H9 (cell line): ENCODE measurements around the gene NOS1AP. TPM values are rescaled to one million over a fixed set of nuclear protein-coding genes. Genes with fewer than 3 reads are reported as not detected.

ENCODE experiments used
- DNase-seq: peaks from one replicate; pipeline ENCODE4 v3.0.0-alpha.2; 2017
- H2AFZ ChIP-seq: one replicate; pipeline ENCODE4 v1.6.1; 2013; ENCODE audit warnings: mild to moderate bottlenecking, low read length, control low read depth, moderate library complexity
- H2AK5ac ChIP-seq: 2 replicates; pipeline ENCODE4 v1.6.1; 2013; ENCODE audit warnings: low read length, control low read depth, mixed read lengths; ENCODE audit not compliant: insufficient read length
- H2BK120ac ChIP-seq: one replicate; pipeline ENCODE4 v1.6.1; 2013; ENCODE audit warnings: low read depth, mild to moderate bottlenecking, low read length, control low read depth, inconsistent platforms; ENCODE audit not compliant: poor library complexity, severe bottlenecking
- H2BK12ac ChIP-seq: 2 replicates; pipeline ENCODE4 v1.6.1; 2013; ENCODE audit warnings: low read length, control low read depth, mixed read lengths, low read depth; ENCODE audit not compliant: insufficient read length
- H2BK15ac ChIP-seq: 2 replicates; pipeline ENCODE4 v1.6.1; 2013; ENCODE audit warnings: low read depth, low read length, control low read depth
- H2BK20ac ChIP-seq: one replicate; pipeline ENCODE4 v1.6.1; 2013; ENCODE audit warnings: low read depth, mild to moderate bottlenecking, low read length, control low read depth, inconsistent platforms; ENCODE audit not compliant: poor library complexity, severe bottlenecking
- H2BK5ac ChIP-seq: 2 replicates; pipeline ENCODE4 v1.6.1; 2013; ENCODE audit warnings: low read length, control low read depth, mixed read lengths; ENCODE audit not compliant: insufficient read length
- H3K14ac ChIP-seq: 2 replicates; pipeline ENCODE4 v1.6.1; 2013; ENCODE audit warnings: low read length, control low read depth; ENCODE audit not compliant: insufficient read depth
- H3K18ac ChIP-seq: 2 replicates; pipeline ENCODE4 v1.6.1; 2013; ENCODE audit warnings: low read depth, mild to moderate bottlenecking, mixed read lengths, low read length, control low read depth; ENCODE audit not compliant: insufficient read length
- H3K23ac ChIP-seq: 2 replicates; pipeline ENCODE4 v1.6.1; 2013; ENCODE audit warnings: low read length, control low read depth, mixed read lengths, low read depth; ENCODE audit not compliant: insufficient read length
- H3K23me2 ChIP-seq: 2 replicates; pipeline ENCODE4 v1.6.1; 2013; ENCODE audit warnings: low read depth, mild to moderate bottlenecking, mixed read lengths, low read length, control low read depth; ENCODE audit not compliant: insufficient read length, poor library complexity, severe bottlenecking
- H3K27ac ChIP-seq: 2 replicates; pipeline ENCODE4 v1.5.1; 2013; ENCODE audit warnings: low read length, control low read depth, mixed read lengths, low read depth; ENCODE audit not compliant: insufficient read length
- H3K27me3 ChIP-seq: 2 replicates; pipeline ENCODE4 v1.6.1; 2013; ENCODE audit warnings: low read length, control low read depth, inconsistent platforms; ENCODE audit not compliant: insufficient read depth
- H3K4ac ChIP-seq: 2 replicates; pipeline ENCODE4 v1.6.1; 2013; ENCODE audit warnings: low read depth, mild to moderate bottlenecking, control low read depth, inconsistent platforms, low read length, moderate library complexity
- H3K4me1 ChIP-seq: 2 replicates; pipeline ENCODE4 v1.6.1; 2013; ENCODE audit warnings: low read length, control low read depth, inconsistent platforms; ENCODE audit not compliant: insufficient read depth
- H3K4me2 ChIP-seq: 2 replicates; pipeline ENCODE4 v1.6.1; 2013; ENCODE audit warnings: low read length, control low read depth, mixed read lengths; ENCODE audit not compliant: insufficient read length, insufficient read depth
- H3K56ac ChIP-seq: 2 replicates; pipeline ENCODE4 v1.6.1; 2013; ENCODE audit warnings: low read depth, mild to moderate bottlenecking, mixed read lengths, low read length, control low read depth; ENCODE audit not compliant: insufficient read length
- H3K79me1 ChIP-seq: 2 replicates; pipeline ENCODE4 v1.6.1; 2013; ENCODE audit warnings: low read depth, mild to moderate bottlenecking, moderate library complexity, low read length, control low read depth, inconsistent platforms; ENCODE audit not compliant: insufficient read depth, poor library complexity, severe bottlenecking
- H3K79me2 ChIP-seq: 2 replicates; pipeline ENCODE4 v1.6.1; 2013; ENCODE audit warnings: low read length, control low read depth, inconsistent platforms; ENCODE audit not compliant: insufficient read depth
- H3K9ac ChIP-seq: 2 replicates; pipeline ENCODE4 v1.6.1; 2013; ENCODE audit warnings: low read length, control low read depth, mixed read lengths; ENCODE audit not compliant: insufficient read length; ENCODE audit errors: extremely low read depth
- H3K9me3 ChIP-seq: one replicate; pipeline ENCODE4 v1.6.1; 2013; ENCODE audit warnings: low read depth, low read length, inconsistent platforms; ENCODE audit not compliant: control insufficient read depth
- H3T11ph ChIP-seq: one replicate; pipeline ENCODE4 v1.6.1; 2013; ENCODE audit warnings: mild to moderate bottlenecking, low read length, control low read depth, inconsistent platforms
- H4K20me1 ChIP-seq: one replicate; pipeline ENCODE4 v1.6.1; 2013; ENCODE audit not compliant: control insufficient read depth, insufficient read length, insufficient read depth
- H4K5ac ChIP-seq: 2 replicates; pipeline ENCODE4 v1.6.1; 2013; ENCODE audit warnings: low read depth, mild to moderate bottlenecking, mixed read lengths, low read length, control low read depth; ENCODE audit not compliant: insufficient read length
- H4K8ac ChIP-seq: replicated peaks from 2 replicates; pipeline ENCODE4 v1.6.1; 2013; ENCODE audit warnings: low read length, control low read depth, mixed read lengths, low read depth; ENCODE audit not compliant: insufficient read length
- H4K91ac ChIP-seq: 2 replicates; pipeline ENCODE4 v1.6.1; 2013; ENCODE audit warnings: low read depth, mild to moderate bottlenecking, moderate library complexity, mixed read lengths, low read length, control low read depth; ENCODE audit not compliant: insufficient read length
- H3K27ac Mint-ChIP-seq, 3 experiments: 2 replicates in 2 of 3; 3 replicates in 1 of 3; pipeline ENCODE4 v1.8.0; 2020 to 2021; ENCODE audit warnings: mixed read lengths in 3 of 3, mild to moderate bottlenecking in 1 of 3, moderate library complexity in 1 of 3
- H3K27me3 Mint-ChIP-seq: 2 replicates; pipeline ENCODE4 v1.8.0; 2021; ENCODE audit warnings: low read depth, mild to moderate bottlenecking, moderate library complexity, mixed read lengths
- H3K36me3 Mint-ChIP-seq, 3 experiments: 2 replicates in 2 of 3; 3 replicates in 1 of 3; pipeline ENCODE4 v1.8.0; 2020 to 2021; ENCODE audit warnings: low read depth in 3 of 3, mixed read lengths in 3 of 3; ENCODE audit not compliant: insufficient read depth in 1 of 3
- H3K4me1 Mint-ChIP-seq, 2 experiments: 2 replicates each; pipeline ENCODE4 v1.8.0; 2020; ENCODE audit warnings: mixed read lengths in 2 of 2
- H3K4me3 Mint-ChIP-seq, 2 experiments: 2 replicates in 1 of 2; 3 replicates in 1 of 2; pipeline ENCODE4 v1.8.0; 2020 to 2021; ENCODE audit warnings: mild to moderate bottlenecking in 2 of 2, mixed read lengths in 2 of 2, moderate library complexity in 1 of 2
- H3K9me3 Mint-ChIP-seq, 2 experiments: 2 replicates in 1 of 2; 3 replicates in 1 of 2; pipeline ENCODE4 v1.8.0; 2020; ENCODE audit warnings: mild to moderate bottlenecking in 2 of 2, mixed read lengths in 2 of 2, moderate library complexity in 1 of 2
- WGBS: extraction: QIAGEN DNeasy Blood & Tissue Kit; methylation state at CpG from one replicate; pipeline ENCODE4 v1.1.7; 2013; ENCODE audit warnings: missing lambda C conversion rate, low lambda C conversion rate, mixed read lengths; ENCODE audit not compliant: insufficient read length; ENCODE audit errors: extremely low coverage; 5-methylcytosine and 5-hydroxymethylcytosine counted together
- total RNA-seq: library from RNA; stranded (reverse); gene quantifications from 2 replicates; pipeline ENCODE4 v1.2.1, GENCODE V29; 2021
- TF ChIP-seq, protein P1 (sequence below): fragments of 200-600 bp; sonication (generic); conservative IDR thresholded peaks from 3 replicates; pipeline ENCODE4 v1.8.0; 2021; ENCODE audit warnings: antibody characterized with exemption, mild to moderate bottlenecking

Gene NOS1AP
- total RNA-seq, 1 experiment from 2014 or later = 8.4 TPM

- no peak overlapping the region for H3K18ac ChIP-seq
- H3K4ac ChIP-seq = no peak overlapping the region
- H2BK20ac ChIP-seq = no peak overlapping the region
- Mint-ChIP-seq H3K27me3 (no peaks in the 10 kb centered on the region; the same call in 1 of the 2 replicates), H3K27ac (no peak overlapping the region), H3K4me3 (no peak overlapping the region), H3K9me3 (no peaks in the 10 kb centered on the region), H3K4me1 (peaks cover 21 to 32% of the 10 kb centered on the region in 2 experiments), H3K36me3 (no peaks in the 10 kb centered on the region)
- no CpG with 5 or more reads among the region's 15 CpGs for WGBS
- H3K56ac ChIP-seq = no peak overlapping the region
- H3K9ac ChIP-seq = no peak overlapping the region
- no peak overlapping the region for H4K91ac ChIP-seq
- no peak overlapping the region for H2AK5ac ChIP-seq
- no peak overlapping the region for H3T11ph ChIP-seq
- no peaks in the 10 kb centered on the region for H4K20me1 ChIP-seq
- no peak overlapping the region for H2BK120ac ChIP-seq
- H4K8ac ChIP-seq = no peak overlapping the region
- no peaks in the 10 kb centered on the region for H3K23me2 ChIP-seq
- no peaks in the 10 kb centered on the region for H3K79me2 ChIP-seq
- H3K4me2 ChIP-seq = no peak overlapping the region
- DNase-seq = no peak
- no peaks in the 10 kb centered on the region for H3K27me3 ChIP-seq
- no peak overlapping the region for H2AFZ ChIP-seq
- no peaks in the 10 kb centered on the region for H3K4me1 ChIP-seq
- no peaks in the 10 kb centered on the region for H3K9me3 ChIP-seq
- H2BK12ac ChIP-seq = no peak overlapping the region
- H2BK5ac ChIP-seq = no peak overlapping the region
- H3K79me1 ChIP-seq = no peaks in the 10 kb centered on the region
- no peak overlapping the region for H2BK15ac ChIP-seq
- H3K27ac ChIP-seq = no peak overlapping the region
- TF ChIP-seq, protein P1, sequence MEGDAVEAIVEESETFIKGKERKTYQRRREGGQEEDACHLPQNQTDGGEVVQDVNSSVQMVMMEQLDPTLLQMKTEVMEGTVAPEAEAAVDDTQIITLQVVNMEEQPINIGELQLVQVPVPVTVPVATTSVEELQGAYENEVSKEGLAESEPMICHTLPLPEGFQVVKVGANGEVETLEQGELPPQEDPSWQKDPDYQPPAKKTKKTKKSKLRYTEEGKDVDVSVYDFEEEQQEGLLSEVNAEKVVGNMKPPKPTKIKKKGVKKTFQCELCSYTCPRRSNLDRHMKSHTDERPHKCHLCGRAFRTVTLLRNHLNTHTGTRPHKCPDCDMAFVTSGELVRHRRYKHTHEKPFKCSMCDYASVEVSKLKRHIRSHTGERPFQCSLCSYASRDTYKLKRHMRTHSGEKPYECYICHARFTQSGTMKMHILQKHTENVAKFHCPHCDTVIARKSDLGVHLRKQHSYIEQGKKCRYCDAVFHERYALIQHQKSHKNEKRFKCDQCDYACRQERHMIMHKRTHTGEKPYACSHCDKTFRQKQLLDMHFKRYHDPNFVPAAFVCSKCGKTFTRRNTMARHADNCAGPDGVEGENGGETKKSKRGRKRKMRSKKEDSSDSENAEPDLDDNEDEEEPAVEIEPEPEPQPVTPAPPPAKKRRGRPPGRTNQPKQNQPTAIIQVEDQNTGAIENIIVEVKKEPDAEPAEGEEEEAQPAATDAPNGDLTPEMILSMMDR = no peak
- H3K14ac ChIP-seq = no peak overlapping the region
- no peak overlapping the region for H3K23ac ChIP-seq
- no peak overlapping the region for H4K5ac ChIP-seq
These were observed 321.1 kb downstream of the NOS1AP start for GRCh38 chr1:162390396-162391185.
